Upper lobe of right lung (tissue), 1 donor: ENCODE measurements around the gene XPC. TPM values are rescaled to one million over a fixed set of nuclear protein-coding genes. Genes with fewer than 3 reads are reported as not detected.

Source experiments
- ATAC-seq: fragments of 200-7000 bp; cut with Tn5 transposase; one replicate; pipeline ENCODE4 v1.9.1; 2020; ENCODE audit warnings: mild to moderate bottlenecking, moderate library complexity
- DNase-seq: peaks from one replicate; pipeline ENCODE4 v3.0.0-alpha.2; 2020
- H3K27ac ChIP-seq: fragments of 200-600 bp; one replicate; pipeline ENCODE4 v1.8.0; 2022
- H3K27me3 ChIP-seq: fragments of 200-600 bp; one replicate; pipeline ENCODE4 v1.8.0; 2022; ENCODE audit warnings: mild to moderate bottlenecking
- H3K36me3 ChIP-seq: fragments of 200-600 bp; one replicate; pipeline ENCODE4 v1.8.0; 2022
- H3K4me1 ChIP-seq: fragments of 200-600 bp; one replicate; pipeline ENCODE4 v1.8.0; 2022
- H3K4me3 ChIP-seq: fragments of 200-600 bp; one replicate; pipeline ENCODE4 v1.8.0; 2022; ENCODE audit warnings: mild to moderate bottlenecking
- H3K9me3 ChIP-seq: fragments of 200-600 bp; one replicate; pipeline ENCODE4 v1.8.0; 2022
- CTCF ChIP-seq: fragments of 200-600 bp; IDR thresholded peaks from one replicate; pipeline ENCODE4 v1.8.0; 2022; ENCODE audit warnings: antibody characterized with exemption
- intact Hi-C: fragments of 100-400 bp; cut with DNase I; formaldehyde crosslinking; loops from one replicate; pipeline ENCODE4 v1.11.0; 2022
- total RNA-seq: library from RNA; stranded (reverse); fragmentation: NEBNext Ultra II Directional; extraction: Animal tissue kit (Norgen Biotek cat#: 25700); gene quantifications from one replicate; pipeline ENCODE4 v1.2.1, GENCODE V29; 2021
- donor health status: DM: no; HTN: yes; CAD: no; lungs with severe emphysema.

XPC gene
- total RNA-seq, 1 donor from 2014 or later: 36.1 TPM

DNA sequence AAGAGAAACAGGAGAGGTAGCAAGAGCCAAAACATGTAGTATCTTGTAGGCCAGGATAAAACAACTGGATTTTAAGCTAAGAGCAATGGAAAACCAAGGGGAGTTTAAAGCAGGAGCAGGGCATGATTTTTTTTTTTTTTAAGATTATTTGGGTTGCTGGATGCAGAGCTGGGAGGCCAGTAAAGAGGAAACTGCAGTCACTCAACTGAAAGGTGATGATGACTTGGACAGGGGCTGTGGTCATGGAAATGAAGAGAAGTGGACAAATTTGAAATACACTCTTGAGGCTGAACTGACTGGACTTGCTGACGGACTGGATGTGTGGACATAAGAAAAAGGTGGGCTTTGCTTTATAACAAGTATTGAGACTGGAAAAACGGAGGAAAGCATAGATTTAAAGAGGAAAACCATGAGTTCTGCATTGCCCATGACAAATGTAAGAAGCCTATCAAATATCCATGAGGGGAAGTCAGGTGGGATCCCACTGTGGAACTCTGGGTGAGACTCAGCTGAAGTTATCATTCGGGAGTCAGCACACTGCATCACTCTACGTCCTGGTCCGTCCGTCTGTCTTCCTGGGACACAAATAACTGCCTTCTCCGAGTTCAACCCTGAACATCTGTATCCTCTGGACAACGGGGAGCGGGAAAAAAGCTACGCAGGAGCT, 688 bp downstream of the XPC start:
- DNase-seq (no peak), ATAC-seq (peak; percentile 30)
- Histone ChIP-seq H3K27me3 (no peaks in the 10 kb centered on the region), H3K9me3 (no peaks in the 10 kb centered on the region), H3K36me3 (peaks cover 17% of the 10 kb centered on the region), H3K4me3 (peak overlapping the region; percentile 65), H3K27ac (peak overlapping the region; percentile 98), H3K4me1 (peaks cover 30% of the 10 kb centered on the region)
- intact Hi-C loops: no loop called here
- no peak for TF ChIP-seq CTCF

- no peak overlapping the region for H3K27ac ChIP-seq
- H3K4me3 ChIP-seq: no peak overlapping the region
- no peak for TF ChIP-seq CTCF
- ATAC-seq (no peak), DNase-seq (no peak)
- H3K4me1 ChIP-seq: peaks cover 30% of the 10 kb centered on the region
- no peaks in the 10 kb centered on the region for H3K9me3 ChIP-seq
- peaks cover 26% of the 10 kb centered on the region for H3K36me3 ChIP-seq
- intact Hi-C loops: no loop called here
- no peaks in the 10 kb centered on the region for H3K27me3 ChIP-seq
Measured at GRCh38 chr3:14175383-14176037, 2.9 kb downstream of the XPC start.

- peaks cover 36% of the 10 kb centered on the region for H3K36me3 ChIP-seq
- H3K9me3 ChIP-seq: no peaks in the 10 kb centered on the region
- no peak for ATAC-seq
- H3K4me1 ChIP-seq: peaks cover 30% of the 10 kb centered on the region
- H3K27me3 ChIP-seq: no peaks in the 10 kb centered on the region
- H3K4me3 ChIP-seq: no peak overlapping the region
- intact Hi-C loops: no loop called here
- no peak overlapping the region for H3K27ac ChIP-seq
- DNase-seq: no peak
- no peak for TF ChIP-seq CTCF
Measured at GRCh38 chr3:14174483-14174882, 3.9 kb downstream of the XPC start.

- H3K27ac ChIP-seq: no peak overlapping the region
- ATAC-seq (no peak), DNase-seq (no peak)
- no peaks in the 10 kb centered on the region for H3K9me3 ChIP-seq
- no peak for TF ChIP-seq CTCF
- H3K36me3 ChIP-seq: peaks cover 56% of the 10 kb centered on the region
- peaks cover 28% of the 10 kb centered on the region for H3K4me1 ChIP-seq
- no peak overlapping the region for H3K4me3 ChIP-seq
- H3K27me3 ChIP-seq: no peaks in the 10 kb centered on the region
- intact Hi-C loops: no loop called here
Measured at GRCh38 chr3:14172496-14172895, 5.9 kb downstream of the XPC start.

- no peak for TF ChIP-seq CTCF
- ATAC-seq: no peak
- Histone ChIP-seq H3K27me3 (no peaks in the 10 kb centered on the region), H3K27ac (no peak overlapping the region), H3K4me1 (peaks cover 9% of the 10 kb centered on the region), H3K36me3 (peaks cover 74% of the 10 kb centered on the region), H3K9me3 (no peaks in the 10 kb centered on the region), H3K4me3 (no peak overlapping the region)
- intact Hi-C loops: no loop called here
- DNase-seq: no peak
Measured at GRCh38 chr3:14170531-14171159, 7.8 kb downstream of the XPC start.
